Stimulated activated CD8-positive, alpha-beta memory T cell treated with anti-CD3 and anti-CD28 coated beads, Interleukin-7, amount 100 ng/mL, for 4 hours (primary cell): ENCODE data around the gene WDR45.

Experiments
- DNase-seq, 2 donors: peaks; one replicate each; pipeline ENCODE4 v3.0.0-alpha.2; 2020; ENCODE audit warnings: low read depth in 2 of 2

WDR45 gene

DNA sequence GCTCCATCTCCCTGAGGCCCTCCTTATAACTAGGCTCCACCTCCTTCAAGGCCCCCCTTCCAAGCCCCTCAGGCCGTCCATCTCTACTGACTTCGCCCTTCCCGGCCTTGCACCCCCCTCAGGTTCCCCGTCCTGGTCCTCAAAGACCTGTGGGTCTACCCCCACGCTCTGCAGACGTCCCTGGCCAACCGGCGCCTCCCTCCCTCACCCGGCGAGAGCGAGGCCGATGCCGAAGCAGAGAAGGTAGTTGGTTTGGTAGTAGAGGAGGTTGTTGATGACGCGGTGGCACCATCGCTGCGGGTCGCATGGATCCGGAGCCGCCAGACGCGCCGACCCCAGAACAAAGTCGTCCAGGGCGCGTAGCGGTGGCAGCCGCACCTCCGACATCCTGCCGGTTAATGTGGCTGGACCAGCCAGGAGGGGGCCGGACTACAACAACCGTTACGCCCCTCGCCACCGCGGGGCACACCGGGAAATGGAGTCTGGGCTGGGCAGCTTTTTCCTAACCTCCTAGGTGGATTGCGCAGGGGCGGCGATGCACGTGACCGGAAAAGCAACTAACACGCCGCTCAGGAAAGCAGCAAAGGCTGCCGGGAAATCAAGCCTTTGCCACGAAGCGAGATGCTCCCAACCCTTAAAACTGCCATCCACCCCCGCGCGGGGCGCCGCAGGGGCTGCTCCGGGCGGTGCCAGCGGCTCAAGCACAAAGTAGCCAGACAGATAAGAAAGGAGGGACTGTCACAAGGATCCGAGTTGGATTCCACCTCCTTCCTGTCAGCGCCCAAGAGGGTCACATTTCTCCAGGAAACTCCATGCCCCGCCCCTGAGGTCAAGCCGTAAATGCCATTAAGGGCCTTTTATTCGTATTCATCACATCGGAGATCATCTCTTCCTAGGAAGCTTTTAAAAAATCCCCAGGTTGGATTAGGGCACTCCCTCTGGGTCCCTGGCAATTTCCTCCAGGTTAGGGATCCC, 5.8 kb downstream of the WDR45 start, which contains the start of gene PRAF2:
Gene PRAF2, minus strand, starts transcription at position 402 of the 975 bp plus-strand sequence. Its CDS starts 15 bp downstream, at position 387.
- peak; percentile 82 to 86 for DNase-seq

- no peak for DNase-seq
Measured at GRCh38 chrX:49072712-49073095, 7.0 kb downstream of the WDR45 start.

- DNase-seq, result no peak
Measured at GRCh38 chrX:49071877-49072711, 7.6 kb downstream of the WDR45 start.

DNA sequence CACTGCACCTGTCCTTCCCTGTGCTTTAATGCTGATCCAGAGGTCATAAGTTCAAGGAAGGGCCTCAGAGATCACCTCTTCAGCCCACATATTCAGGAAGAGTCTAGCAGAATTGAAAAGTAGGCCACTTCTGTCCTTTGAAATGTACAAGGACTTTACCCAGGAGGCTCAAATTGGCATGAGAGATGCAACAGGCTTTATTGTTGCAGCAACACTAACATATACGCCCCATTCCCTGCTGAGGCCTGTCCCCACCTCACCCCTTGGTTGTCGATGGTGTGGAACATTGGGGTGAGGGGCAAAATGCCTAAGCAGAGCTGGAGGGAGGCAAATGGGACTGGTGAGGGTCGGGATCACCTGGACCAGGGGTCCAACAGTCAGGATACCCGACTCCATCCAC, 8.7 kb downstream of the WDR45 start:
- no peak for DNase-seq

DNA sequence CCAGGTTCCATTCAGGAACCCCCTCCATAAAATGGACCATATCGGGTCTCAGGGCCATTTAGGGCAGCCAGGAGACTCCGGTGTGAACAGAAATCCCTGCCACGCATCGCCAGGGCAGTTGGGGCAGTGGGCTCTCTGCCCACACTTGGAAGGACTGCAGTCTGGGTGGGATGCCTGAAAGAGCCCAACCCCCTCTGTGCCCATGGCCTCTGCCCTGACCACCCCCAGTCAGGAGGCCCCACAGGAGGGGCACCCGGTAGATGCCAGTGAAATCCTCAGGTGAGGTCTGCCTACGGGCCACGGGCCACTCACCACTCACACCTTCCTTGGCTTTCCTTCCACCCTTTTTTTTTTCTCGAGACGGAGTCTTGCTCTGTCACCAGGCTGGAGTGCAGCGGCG, 10.6 kb downstream of the WDR45 start:
- no peak for DNase-seq

DNA sequence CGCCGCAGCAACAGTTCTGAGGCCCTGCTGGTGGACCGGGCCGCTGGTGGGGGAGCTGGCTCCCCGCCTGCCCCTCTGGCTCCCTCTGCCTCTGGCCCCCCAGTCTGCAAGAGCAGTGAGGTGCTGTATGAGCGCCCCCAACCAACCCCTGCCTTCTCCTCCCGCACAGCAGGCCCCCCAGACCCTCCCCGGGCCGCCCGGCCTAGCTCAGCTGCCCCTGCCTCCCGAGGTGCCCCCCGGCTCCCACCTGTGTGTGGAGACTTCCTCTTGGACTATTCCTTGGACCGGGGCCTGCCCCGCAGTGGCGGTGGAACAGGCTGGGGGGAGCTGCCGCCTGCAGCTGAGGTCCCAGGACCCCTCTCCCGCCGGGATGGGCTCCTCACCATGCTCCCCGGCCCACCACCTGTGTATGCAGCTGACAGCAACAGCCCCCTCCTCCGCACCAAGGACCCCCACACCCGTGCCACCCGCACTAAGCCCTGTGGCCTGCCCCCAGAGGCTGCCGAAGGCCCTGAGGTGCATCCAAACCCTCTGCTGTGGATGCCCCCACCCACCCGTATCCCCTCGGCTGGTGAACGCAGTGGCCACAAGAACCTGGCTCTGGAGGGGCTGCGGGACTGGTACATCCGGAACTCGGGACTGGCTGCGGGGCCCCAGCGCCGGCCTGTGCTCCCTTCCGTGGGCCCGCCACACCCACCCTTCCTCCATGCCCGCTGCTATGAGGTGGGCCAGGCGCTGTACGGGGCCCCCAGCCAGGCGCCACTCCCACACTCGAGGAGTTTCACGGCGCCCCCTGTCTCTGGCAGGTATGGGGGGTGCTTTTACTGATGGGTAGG, 12.2 kb downstream of the WDR45 start:
- no peak for DNase-seq

DNA sequence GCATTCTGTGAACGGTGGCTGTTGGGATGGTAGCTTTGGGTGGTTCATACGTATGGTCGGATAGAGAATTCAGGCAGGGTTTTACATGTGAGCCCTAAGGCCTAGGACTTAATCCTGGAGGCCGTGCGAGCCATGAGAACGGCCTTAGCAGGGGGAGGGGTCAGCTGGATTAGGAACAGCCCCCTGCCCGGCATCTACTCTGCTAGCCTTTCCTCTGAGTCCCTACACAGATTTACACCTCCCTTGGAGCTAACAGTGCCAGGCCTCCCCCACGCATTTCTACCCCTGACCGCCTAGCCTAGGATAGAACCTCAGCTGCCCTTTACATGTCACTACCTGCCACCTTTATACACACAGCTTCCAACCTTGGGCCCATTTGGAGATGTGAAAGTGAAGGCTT, 13.0 kb downstream of the WDR45 start:
- DNase-seq, result no peak

DNA sequence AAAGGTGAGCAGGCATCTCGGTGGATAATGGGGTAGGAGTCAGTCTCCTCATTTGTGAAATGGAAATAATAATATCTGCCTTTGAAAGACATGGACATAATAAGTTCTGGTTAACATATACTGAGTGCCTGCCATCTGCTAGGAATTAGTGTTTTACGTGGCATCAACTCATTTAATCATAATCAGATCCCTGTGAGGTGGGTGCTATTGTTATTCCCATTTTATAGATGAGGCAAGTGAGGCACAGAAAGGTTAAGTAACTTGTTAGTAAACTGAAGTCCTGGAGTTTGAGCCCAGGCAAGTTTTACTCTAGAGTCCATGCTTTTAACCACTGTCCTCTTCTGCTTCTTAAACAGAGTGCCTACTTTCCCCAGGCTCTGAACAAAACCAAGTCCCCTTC, 13.4 kb downstream of the WDR45 start:
- DNase-seq, result no peak

- DNase-seq, result no peak
Measured at GRCh38 chrX:49064735-49065134, 15.0 kb downstream of the WDR45 start.

DNA sequence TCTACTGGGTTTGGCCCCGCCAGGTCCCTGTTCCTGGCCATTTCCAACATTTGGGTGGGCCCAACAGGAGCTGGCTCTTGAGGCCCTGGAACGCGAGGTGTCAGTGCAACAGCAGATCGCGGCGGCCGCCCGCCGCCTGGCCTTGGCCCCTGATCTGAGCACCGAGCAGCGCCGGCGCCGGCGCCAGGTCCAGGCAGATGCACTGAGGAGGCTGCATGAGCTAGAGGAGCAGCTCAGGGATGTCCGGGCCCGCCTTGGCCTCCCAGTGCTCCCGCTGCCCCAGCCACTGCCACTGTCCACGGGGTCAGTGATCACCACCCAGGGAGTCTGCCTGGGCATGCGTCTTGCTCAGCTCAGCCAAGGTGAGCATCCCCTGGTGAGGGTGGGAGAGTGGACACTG, 15.4 kb downstream of the WDR45 start:
- no peak for DNase-seq

DNA sequence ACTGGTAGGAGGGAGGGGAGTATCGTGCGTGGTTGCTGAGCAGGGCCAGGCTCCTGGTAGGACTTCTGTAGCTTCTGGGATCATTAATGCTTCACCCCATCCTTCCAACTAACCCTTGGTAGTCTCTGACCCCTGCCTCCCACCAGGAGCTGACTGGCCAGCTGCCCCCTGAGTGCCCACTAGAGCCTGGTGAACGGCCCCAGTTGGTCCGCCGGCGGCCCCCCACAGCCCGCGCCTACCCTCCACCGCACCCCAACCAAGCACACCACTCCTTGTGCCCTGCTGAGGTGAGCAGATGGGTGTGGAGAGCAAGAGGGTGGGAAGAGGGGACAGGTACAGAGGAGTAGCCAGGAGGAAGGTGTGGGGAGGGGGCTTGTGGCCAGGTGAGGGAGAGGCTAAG, 16.0 kb downstream of the WDR45 start:
- DNase-seq, result no peak

DNA sequence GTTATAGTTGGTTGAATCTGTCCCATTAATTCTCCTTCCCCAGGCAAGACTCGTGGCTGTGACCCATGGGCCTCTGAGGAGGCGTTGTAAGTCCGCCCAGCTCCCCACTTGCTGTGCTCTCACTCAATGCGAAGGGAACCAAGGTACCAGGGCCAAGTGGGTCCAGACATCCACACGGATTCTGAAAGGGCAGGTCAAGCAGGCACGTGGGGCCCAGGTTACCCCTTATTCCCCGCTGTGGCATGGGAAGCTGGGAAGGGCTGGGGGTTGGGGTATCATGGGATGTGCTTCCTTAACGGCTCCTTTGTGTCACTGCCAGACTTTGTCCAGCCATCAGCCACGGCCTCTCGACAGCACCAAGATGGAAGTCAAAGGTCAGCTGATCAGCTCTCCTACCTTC, 17.8 kb downstream of the WDR45 start:
- DNase-seq, result no peak

DNA sequence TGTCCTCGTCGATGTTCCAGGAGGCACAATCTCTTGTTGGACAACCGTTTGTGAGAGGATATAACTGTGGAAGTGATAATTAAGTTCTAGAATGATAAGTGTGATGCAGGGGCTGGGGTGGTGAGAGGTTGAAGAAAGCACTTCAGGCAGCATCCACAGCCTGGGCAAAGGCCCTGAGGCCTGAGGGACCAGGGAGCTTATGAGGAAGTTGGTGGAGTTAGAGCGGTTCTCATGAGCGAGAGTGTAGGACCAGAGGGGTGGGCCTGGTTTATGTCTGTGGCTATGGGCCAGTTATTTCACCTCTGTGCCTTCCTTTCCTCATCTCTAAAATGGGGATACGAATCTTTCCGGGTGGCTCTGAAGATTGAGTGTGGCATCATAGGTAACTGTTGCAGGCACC, 18.2 kb downstream of the WDR45 start:
- no peak for DNase-seq

DNA sequence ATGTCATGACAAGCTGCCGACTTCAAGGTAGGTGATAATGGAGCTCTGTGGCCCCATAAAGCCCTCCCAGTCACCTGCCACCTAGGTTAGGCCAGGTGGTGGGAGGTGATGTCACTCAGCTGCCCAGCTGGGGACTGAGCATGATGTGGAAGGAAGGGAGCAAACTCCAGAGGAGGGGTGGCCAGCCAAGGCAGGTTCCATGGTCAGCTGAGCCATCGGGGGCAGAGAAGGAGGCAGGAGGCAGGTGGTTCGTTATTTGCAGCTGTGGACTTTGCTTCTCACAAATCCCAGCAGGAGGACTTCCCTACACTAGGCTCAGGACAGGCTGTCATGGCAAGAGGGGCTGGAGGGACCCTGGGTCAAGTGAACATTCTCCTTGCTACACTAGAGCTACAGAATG, 18.8 kb downstream of the WDR45 start:
- DNase-seq, result no peak

DNA sequence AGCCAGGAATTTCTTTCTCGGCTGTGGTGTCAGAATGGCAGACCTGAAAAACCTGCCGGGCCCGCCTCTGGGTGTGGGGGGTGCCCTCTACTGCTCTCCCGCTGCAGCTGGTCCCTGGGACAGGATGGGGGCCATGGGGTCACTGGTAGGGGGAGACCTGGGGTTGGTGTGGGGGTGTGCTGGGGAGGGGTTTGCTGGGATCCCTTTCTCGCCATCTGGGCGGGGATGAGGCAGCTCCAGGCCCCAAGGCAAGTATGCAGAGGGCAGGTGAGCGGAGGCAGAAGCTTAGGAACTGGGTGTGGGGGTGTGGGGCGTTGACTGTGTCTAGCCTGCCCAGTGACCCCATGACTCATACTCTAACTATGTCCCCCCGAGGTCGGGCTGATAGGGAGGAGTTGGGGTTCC, 20.0 kb downstream of the WDR45 start:
- DNase-seq, result no peak

- DNase-seq, result no peak
Measured at GRCh38 chrX:49059201-49059600, 20.5 kb downstream of the WDR45 start.

DNA sequence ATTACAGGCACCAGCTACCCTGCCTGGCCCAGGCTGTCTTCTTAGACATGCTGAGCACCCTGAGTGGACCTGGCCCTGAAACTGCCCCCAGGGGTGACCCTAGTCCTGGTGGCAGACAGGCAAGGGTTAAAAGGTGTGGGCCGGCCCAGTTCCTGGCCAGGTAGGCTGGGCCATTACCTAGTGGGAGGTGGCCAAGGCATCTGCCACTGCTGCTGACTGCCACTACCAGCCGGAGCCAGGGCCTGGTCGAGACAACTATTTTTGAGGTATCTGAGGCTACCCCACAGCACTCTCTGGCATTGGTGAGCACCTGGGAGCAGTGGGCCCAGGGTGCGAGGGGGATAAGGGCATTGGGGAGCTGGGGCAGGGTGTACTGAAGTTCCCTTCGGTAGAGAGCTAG, 20.9 kb downstream of the WDR45 start, which contains the start of gene CCDC120:
Gene CCDC120, plus strand, starts transcription at position 206 of the 400 bp plus-strand sequence. CDS start 3,043 bp downstream, outside the sequence.
- no peak for DNase-seq

DNA sequence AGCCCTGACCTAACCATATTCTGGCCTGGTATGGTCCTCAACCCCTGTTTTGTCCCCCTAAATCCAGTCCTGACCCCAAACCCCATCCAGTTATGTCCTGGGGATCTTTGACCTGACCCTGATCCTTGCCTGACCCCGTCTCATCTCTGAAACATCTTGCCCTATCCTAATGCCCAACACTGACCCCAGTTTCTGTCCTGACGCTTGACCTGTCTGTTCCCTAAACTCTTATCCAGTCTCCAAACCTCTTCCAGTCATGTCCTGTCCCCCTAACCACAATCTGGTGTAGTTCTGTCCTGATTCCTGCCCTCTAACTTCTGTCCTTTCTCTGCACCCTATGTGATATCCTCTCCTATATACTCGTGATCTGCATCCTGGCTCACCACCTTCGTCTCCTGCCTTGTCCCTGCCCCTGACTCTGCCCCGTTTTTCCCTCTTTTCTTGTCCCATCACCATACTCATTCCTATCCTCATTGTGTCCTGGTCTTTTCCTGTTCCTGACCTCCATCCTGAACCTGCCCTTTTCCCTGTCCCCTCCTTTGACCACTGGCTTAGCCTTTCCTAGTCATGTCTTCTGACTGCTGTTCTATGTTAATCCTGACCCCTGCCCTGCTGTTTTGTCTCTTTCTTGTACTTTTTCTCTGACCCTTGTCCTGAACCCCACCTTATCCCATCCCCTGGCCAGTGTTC, 25.5 kb downstream of the WDR45 start:
- no peak for DNase-seq

DNA sequence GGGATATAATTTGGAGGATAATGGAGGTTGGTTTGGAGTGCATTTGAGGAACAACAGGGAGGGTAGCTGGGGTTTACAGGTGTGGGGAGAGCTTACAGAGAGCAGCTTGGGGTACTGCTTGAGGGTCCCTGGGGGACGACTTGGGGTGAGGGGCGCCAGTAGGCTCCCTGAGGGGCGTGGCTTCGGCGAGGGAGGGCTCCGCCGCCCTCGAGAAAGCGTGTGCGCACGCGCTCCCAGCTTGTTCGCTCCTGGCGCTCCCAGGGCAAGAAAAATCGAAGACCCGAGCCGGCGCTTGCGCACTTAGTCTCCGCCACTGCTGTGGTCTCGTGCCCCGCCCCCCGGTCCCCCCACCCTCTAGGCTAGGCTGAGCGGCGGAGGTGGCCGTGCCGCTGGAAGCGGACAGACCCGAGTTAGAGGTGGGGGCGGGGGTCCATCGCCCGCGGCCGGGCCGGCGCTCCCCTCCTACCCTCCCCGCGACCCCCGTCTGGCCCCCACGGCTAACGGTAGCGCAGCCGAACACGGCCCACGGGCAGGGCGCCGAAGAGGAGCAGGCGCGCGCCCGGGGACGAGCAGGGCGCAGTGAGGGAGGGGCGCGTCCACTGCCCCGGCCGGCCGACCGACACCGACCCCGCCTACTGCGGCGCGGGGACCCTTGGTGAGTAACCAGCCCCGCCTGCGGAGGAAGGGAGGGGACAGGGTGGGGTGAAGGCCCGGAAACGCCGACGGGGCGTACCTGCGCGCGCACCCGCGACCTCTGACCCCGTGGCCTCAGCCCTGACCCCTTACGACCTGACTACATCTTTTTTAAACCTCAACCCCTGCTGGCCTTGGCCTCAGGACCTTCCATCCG, 26.2 kb downstream of the WDR45 start:
- peak; percentile 26 to 53 for DNase-seq

DNA sequence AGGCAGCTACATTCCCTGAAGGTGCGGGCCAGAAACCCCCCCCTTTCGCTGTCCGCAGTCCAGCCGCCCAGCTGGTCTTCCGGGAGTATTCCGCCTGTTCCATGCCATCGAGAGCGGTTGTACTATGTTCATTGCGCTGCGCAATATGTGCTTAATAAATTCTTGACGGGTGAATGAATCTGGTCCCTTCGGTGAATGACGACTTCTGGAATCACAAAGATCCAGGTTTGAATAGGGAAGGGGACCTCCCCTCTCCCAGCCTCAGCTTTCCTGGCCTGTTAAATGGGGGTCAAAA, 35.8 kb downstream of the WDR45 start:
- DNase-seq, result no peak
